ENCODE measurements around the gene SMR3A.

SMR3A gene

DNA sequence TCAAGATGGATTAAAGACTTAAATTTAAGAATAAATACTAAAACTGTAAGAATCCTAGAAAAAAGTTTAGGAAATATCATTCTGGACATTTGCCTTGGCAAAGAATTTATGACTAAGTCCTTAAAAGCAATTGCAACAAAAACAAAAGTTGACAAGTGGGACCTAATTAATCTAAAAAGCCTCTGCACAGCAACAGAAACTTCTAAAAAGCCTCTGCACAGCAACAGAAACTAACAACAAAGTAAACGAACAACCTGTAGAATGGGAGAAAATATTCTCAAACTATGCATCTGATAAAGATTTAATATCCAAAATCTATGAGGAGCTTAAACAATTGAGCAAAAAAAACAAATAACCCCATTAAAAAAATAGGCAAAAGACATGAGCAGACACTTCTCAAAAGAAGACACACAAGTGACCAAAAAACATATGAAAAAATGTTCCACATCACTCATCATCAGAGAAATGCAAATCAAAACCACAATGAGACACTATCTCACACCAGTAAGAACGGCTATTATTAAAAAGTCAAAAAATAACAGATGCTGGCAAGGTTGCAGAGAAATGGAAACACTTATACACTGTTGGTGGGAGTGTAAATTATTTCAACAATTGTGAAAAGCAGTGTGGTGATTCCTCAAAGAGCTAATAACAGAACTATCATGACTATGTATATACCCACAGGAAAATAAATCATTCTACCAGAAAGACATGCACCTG, 31.7 kb downstream of the SMR3A start:
- H3K4me2 ChIP-seq (ENCODE audit: low read length, poor library complexity, severe bottlenecking): no peak overlapping the region
- H2BK15ac ChIP-seq (ENCODE audit: low read depth, poor library complexity, severe bottlenecking): no peak overlapping the region
- no CpG with 5 or more reads among the region's 2 CpGs for WGBS
- no peaks in the 10 kb centered on the region for H3K36me3 ChIP-seq (ENCODE audit: control insufficient read depth in 1 of 2, insufficient read depth in 2 of 2, low read depth in 1 of 2, low read length in 2 of 2)
- no peak overlapping the region for H2AFZ ChIP-seq (ENCODE audit: low read depth, low read length)
- no peak overlapping the region for H2BK120ac ChIP-seq (ENCODE audit: low read depth, low read length)
- no peaks in the 10 kb centered on the region for H3K27me3 ChIP-seq (ENCODE audit: control insufficient read depth in 1 of 2, insufficient read depth in 1 of 2, low read length in 2 of 2)
- no peak overlapping the region for H3K23ac ChIP-seq (ENCODE audit: low read length in 2 of 2)
- no peak overlapping the region for H4K8ac ChIP-seq (ENCODE audit: low read length)
- H3K4me1 ChIP-seq (ENCODE audit: control insufficient read depth, insufficient read depth, low read depth, low read length): no peaks in the 10 kb centered on the region
- H2AK5ac ChIP-seq (ENCODE audit: low read length, severe bottlenecking): no peak overlapping the region
- no peak overlapping the region for H4K91ac ChIP-seq (ENCODE audit: low read length)
- no peak overlapping the region for H3K4me3 ChIP-seq (ENCODE audit: insufficient read depth in 1 of 2, low read depth in 1 of 2, low read length in 2 of 2)
- H2BK5ac ChIP-seq (ENCODE audit: low read depth, low read length, poor library complexity, severe bottlenecking): no peak overlapping the region
- no peak overlapping the region for H3K4ac ChIP-seq (ENCODE audit: low read depth in 1 of 2, low read length in 2 of 2)
- H3K9me3 ChIP-seq (ENCODE audit: control insufficient read depth, low read length): no peaks in the 10 kb centered on the region
- H3K18ac ChIP-seq (ENCODE audit: low read depth in 1 of 2, low read length in 2 of 2): no peak overlapping the region
- H3K27ac ChIP-seq (ENCODE audit: low read length, poor library complexity, severe bottlenecking): no peak overlapping the region
- no peaks in the 10 kb centered on the region for H3K79me1 ChIP-seq (replicated peaks; ENCODE audit: low read length, poor library complexity, severe bottlenecking)
- H2BK12ac ChIP-seq (ENCODE audit: low read length in 2 of 2): no peak overlapping the region
- DNase-seq: no peak
- H3K14ac ChIP-seq (ENCODE audit: low read length in 2 of 2): no peak overlapping the region
- H3K9ac ChIP-seq (ENCODE audit: low read length): no peak overlapping the region

DNA sequence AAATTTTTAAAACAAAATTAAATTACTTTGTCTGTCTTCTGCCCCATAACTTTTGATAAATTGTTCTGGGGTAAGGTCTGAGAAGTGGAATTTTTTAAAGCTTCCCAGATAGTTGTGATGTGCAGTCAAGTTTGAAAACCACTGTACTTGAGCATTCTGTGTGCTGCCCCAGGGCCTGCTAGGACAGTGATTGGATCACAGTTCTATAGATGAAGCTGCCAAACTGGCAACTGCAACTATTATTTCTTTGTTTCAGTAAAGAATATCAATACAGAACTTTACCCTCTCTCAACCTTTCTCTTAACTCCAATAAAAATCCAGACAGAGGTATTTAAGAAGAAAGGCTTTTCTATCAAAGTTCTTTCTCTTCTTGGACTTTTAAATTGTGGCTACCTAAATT, 37.0 kb downstream of the SMR3A start, which contains the start of gene OPRPN:
Gene OPRPN (plus strand): TSS at position 361 of the 400 bp plus-strand sequence. CDS start 1,346 bp downstream, outside the sequence.
- H3K36me3 ChIP-seq (ENCODE audit: control insufficient read depth in 1 of 2, insufficient read depth in 2 of 2, low read depth in 1 of 2, low read length in 2 of 2): no peaks in the 10 kb centered on the region
- H2BK15ac ChIP-seq (ENCODE audit: low read depth, poor library complexity, severe bottlenecking): no peak within 1 kb of the TSS
- H2AK5ac ChIP-seq (ENCODE audit: low read length, severe bottlenecking): no peak within 1 kb of the TSS
- no peak within 1 kb of the TSS for H3K4ac ChIP-seq (ENCODE audit: low read depth in 1 of 2, low read length in 2 of 2)
- no peak within 1 kb of the TSS for H3K9ac ChIP-seq (ENCODE audit: low read length)
- H3K79me1 ChIP-seq (replicated peaks; ENCODE audit: low read length, poor library complexity, severe bottlenecking): no peaks in the 10 kb centered on the region
- no peak within 1 kb of the TSS for H2BK12ac ChIP-seq (ENCODE audit: low read length in 2 of 2)
- H3K9me3 ChIP-seq (ENCODE audit: control insufficient read depth, low read length): no peaks in the 10 kb centered on the region
- no peak within 1 kb of the TSS for H3K4me2 ChIP-seq (ENCODE audit: low read length, poor library complexity, severe bottlenecking)
- no peak within 1 kb of the TSS for H2AFZ ChIP-seq (ENCODE audit: low read depth, low read length)
- no peaks in the 10 kb centered on the region for H3K27me3 ChIP-seq (ENCODE audit: control insufficient read depth in 1 of 2, insufficient read depth in 1 of 2, low read length in 2 of 2)
- no peak for DNase-seq
- H4K91ac ChIP-seq (ENCODE audit: low read length): no peak within 1 kb of the TSS
- H2BK120ac ChIP-seq (ENCODE audit: low read depth, low read length): no peak within 1 kb of the TSS
- no peak within 1 kb of the TSS for H3K4me3 ChIP-seq (ENCODE audit: insufficient read depth in 1 of 2, low read depth in 1 of 2, low read length in 2 of 2)
- H3K23ac ChIP-seq (ENCODE audit: low read length in 2 of 2): no peak within 1 kb of the TSS
- H4K8ac ChIP-seq (ENCODE audit: low read length): no peak within 1 kb of the TSS
- H3K18ac ChIP-seq (ENCODE audit: low read depth in 1 of 2, low read length in 2 of 2): no peak within 1 kb of the TSS
- no peak within 1 kb of the TSS for H3K14ac ChIP-seq (ENCODE audit: low read length in 2 of 2)
- H3K4me1 ChIP-seq (ENCODE audit: control insufficient read depth, insufficient read depth, low read depth, low read length): no peaks in the 10 kb centered on the region
- no peak within 1 kb of the TSS for H3K27ac ChIP-seq (ENCODE audit: low read length, poor library complexity, severe bottlenecking)
- no peak within 1 kb of the TSS for H2BK5ac ChIP-seq (ENCODE audit: low read depth, low read length, poor library complexity, severe bottlenecking)

DNA sequence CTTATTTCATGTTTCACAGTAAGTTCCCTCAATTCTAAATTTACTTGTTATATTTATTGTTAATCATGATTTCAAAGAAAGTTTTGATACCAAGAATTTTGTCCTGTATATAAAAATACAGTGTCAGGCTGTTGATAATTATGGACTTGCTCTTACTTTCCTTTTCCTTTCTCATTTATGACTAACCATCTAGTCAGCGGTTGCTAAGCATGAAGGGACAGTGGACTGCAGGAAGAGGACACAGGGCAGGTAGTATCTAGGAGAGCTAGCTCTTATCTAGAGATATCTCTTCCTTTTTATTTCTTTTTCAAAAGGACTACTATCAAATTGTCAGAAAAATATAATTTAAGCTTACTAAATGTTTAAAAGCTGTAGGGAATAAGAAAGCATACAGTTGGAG, 38.8 kb downstream of the SMR3A start:
- Histone ChIP-seq H2BK5ac (ENCODE audit: low read depth, low read length, poor library complexity, severe bottlenecking) (no peak overlapping the region), H3K9me3 (ENCODE audit: control insufficient read depth, low read length) (no peaks in the 10 kb centered on the region), H3K23ac (ENCODE audit: low read length in 2 of 2) (no peak overlapping the region), H3K4ac (ENCODE audit: low read depth in 1 of 2, low read length in 2 of 2) (no peak overlapping the region), H4K91ac (ENCODE audit: low read length) (no peak overlapping the region), H3K36me3 (ENCODE audit: control insufficient read depth in 1 of 2, insufficient read depth in 2 of 2, low read depth in 1 of 2, low read length in 2 of 2) (no peaks in the 10 kb centered on the region), H2BK15ac (ENCODE audit: low read depth, poor library complexity, severe bottlenecking) (no peak overlapping the region), H3K18ac (ENCODE audit: low read depth in 1 of 2, low read length in 2 of 2) (no peak overlapping the region), H2AK5ac (ENCODE audit: low read length, severe bottlenecking) (no peak overlapping the region), H2AFZ (ENCODE audit: low read depth, low read length) (no peak overlapping the region), H2BK12ac (ENCODE audit: low read length in 2 of 2) (no peak overlapping the region), H3K27me3 (ENCODE audit: control insufficient read depth in 1 of 2, insufficient read depth in 1 of 2, low read length in 2 of 2) (no peaks in the 10 kb centered on the region), H3K9ac (ENCODE audit: low read length) (no peak overlapping the region), H3K4me1 (ENCODE audit: control insufficient read depth, insufficient read depth, low read depth, low read length) (no peaks in the 10 kb centered on the region), H3K14ac (ENCODE audit: low read length in 2 of 2) (no peak overlapping the region), H3K4me3 (ENCODE audit: insufficient read depth in 1 of 2, low read depth in 1 of 2, low read length in 2 of 2) (no peak overlapping the region), H3K4me2 (ENCODE audit: low read length, poor library complexity, severe bottlenecking) (no peak overlapping the region), H2BK120ac (ENCODE audit: low read depth, low read length) (no peak overlapping the region), H3K27ac (ENCODE audit: low read length, poor library complexity, severe bottlenecking) (no peak overlapping the region), H4K8ac (ENCODE audit: low read length) (no peak overlapping the region), H3K79me1 (replicated peaks; ENCODE audit: low read length, poor library complexity, severe bottlenecking) (no peaks in the 10 kb centered on the region)
- DNase-seq: no peak
- no CpG with 5 or more reads among the region's 1 CpG for WGBS

DNA sequence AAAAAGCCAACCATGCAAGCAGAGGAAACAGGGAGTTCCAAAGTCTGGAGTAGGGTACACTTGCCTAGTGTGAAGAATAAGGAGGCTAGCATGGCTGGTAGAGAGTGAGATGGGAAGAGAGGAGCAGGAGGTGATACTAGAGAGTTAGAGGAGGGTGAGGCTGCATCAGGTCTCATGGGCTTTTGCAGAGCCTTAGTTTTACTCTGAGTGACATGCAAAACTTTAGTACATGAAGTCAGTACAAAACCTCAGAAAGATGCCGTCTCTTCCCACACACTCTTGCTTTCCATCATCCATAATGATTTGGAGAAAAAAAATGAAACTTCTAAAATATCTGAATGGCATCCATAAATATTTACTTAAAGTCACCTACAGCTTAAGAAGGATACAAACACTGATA, 42.2 kb downstream of the SMR3A start:
- no peak overlapping the region for H2BK15ac ChIP-seq (ENCODE audit: low read depth, poor library complexity, severe bottlenecking)
- H4K91ac ChIP-seq (ENCODE audit: low read length): no peak overlapping the region
- H3K9ac ChIP-seq (ENCODE audit: low read length): no peak overlapping the region
- H2AK5ac ChIP-seq (ENCODE audit: low read length, severe bottlenecking): no peak overlapping the region
- DNase-seq: no peak
- H2BK12ac ChIP-seq (ENCODE audit: low read length in 2 of 2): no peak overlapping the region
- H2BK120ac ChIP-seq (ENCODE audit: low read depth, low read length): no peak overlapping the region
- H3K4ac ChIP-seq (ENCODE audit: low read depth in 1 of 2, low read length in 2 of 2): no peak overlapping the region
- no peak overlapping the region for H4K8ac ChIP-seq (ENCODE audit: low read length)
- no peak overlapping the region for H2BK5ac ChIP-seq (ENCODE audit: low read depth, low read length, poor library complexity, severe bottlenecking)
- H3K14ac ChIP-seq (ENCODE audit: low read length in 2 of 2): no peak overlapping the region
- H3K4me3 ChIP-seq (ENCODE audit: insufficient read depth in 1 of 2, low read depth in 1 of 2, low read length in 2 of 2): no peak overlapping the region
- H2AFZ ChIP-seq (ENCODE audit: low read depth, low read length): no peak overlapping the region
- H3K36me3 ChIP-seq (ENCODE audit: control insufficient read depth in 1 of 2, insufficient read depth in 2 of 2, low read depth in 1 of 2, low read length in 2 of 2): no peaks in the 10 kb centered on the region
- no peaks in the 10 kb centered on the region for H3K79me1 ChIP-seq (replicated peaks; ENCODE audit: low read length, poor library complexity, severe bottlenecking)
- H3K27ac ChIP-seq (ENCODE audit: low read length, poor library complexity, severe bottlenecking): no peak overlapping the region
- whole genome bisulfite sequencing: 80% methylated on average over 1 of the region's 1 CpG
- no peaks in the 10 kb centered on the region for H3K4me1 ChIP-seq (ENCODE audit: control insufficient read depth, insufficient read depth, low read depth, low read length)
- no peak overlapping the region for H3K18ac ChIP-seq (ENCODE audit: low read depth in 1 of 2, low read length in 2 of 2)
- H3K9me3 ChIP-seq (ENCODE audit: control insufficient read depth, low read length): no peaks in the 10 kb centered on the region
- H3K23ac ChIP-seq (ENCODE audit: low read length in 2 of 2): no peak overlapping the region
- no peaks in the 10 kb centered on the region for H3K27me3 ChIP-seq (ENCODE audit: control insufficient read depth in 1 of 2, insufficient read depth in 1 of 2, low read length in 2 of 2)
- no peak overlapping the region for H3K4me2 ChIP-seq (ENCODE audit: low read length, poor library complexity, severe bottlenecking)

All from mesenchymal stem cell (in vitro differentiated cells and primary cell).